Endodermal cell (in vitro differentiated cells): ENCODE results near the gene CASZ1. TPM values are rescaled to one million over a fixed set of nuclear protein-coding genes. Genes with fewer than 3 reads are reported as not detected.

Experiments used
- DNase-seq: peaks from one replicate; pipeline ENCODE4 v3.0.0-alpha.2; 2017
- H3K27ac ChIP-seq: 2 replicates; pipeline ENCODE4 v1.5.1; 2013; ENCODE audit warnings: mild to moderate bottlenecking, low read depth, low read length, moderate library complexity
- H3K27me3 ChIP-seq: 2 replicates; pipeline ENCODE4 v1.6.1; 2013; ENCODE audit warnings: mild to moderate bottlenecking, low read length, moderate library complexity; ENCODE audit not compliant: insufficient read depth, control insufficient read depth, poor library complexity, severe bottlenecking
- H3K36me3 ChIP-seq: 2 replicates; pipeline ENCODE4 v1.7.0; 2013; ENCODE audit warnings: mild to moderate bottlenecking, low read length, moderate library complexity; ENCODE audit not compliant: control insufficient read depth, insufficient read depth
- H3K4me1 ChIP-seq: one replicate; pipeline ENCODE4 v1.7.0; 2013; ENCODE audit warnings: low read length; ENCODE audit not compliant: control insufficient read depth, insufficient read depth
- H3K4me3 ChIP-seq: 2 replicates; pipeline ENCODE4 v1.5.1; 2013; ENCODE audit warnings: mild to moderate bottlenecking, low read length, moderate library complexity
- H3K9ac ChIP-seq: 2 replicates; pipeline ENCODE4 v1.6.1; 2013; ENCODE audit warnings: mild to moderate bottlenecking, low read length, moderate library complexity; ENCODE audit not compliant: poor library complexity, severe bottlenecking; ENCODE audit errors: extremely low read depth
- H3K9me3 ChIP-seq: 2 replicates; pipeline ENCODE4 v1.6.1; 2013; ENCODE audit warnings: mild to moderate bottlenecking, low read length, moderate library complexity; ENCODE audit not compliant: control insufficient read depth
- H3K27ac Mint-ChIP-seq: 2 replicates; pipeline ENCODE4 v1.8.0; 2020; ENCODE audit warnings: mixed read lengths
- H3K27me3 Mint-ChIP-seq: 2 replicates; pipeline ENCODE4 v1.8.0; 2021; ENCODE audit warnings: mild to moderate bottlenecking, mixed read lengths; ENCODE audit not compliant: insufficient read depth
- H3K36me3 Mint-ChIP-seq: 2 replicates; pipeline ENCODE4 v1.8.0; 2020; ENCODE audit warnings: low read depth, mixed read lengths
- H3K4me1 Mint-ChIP-seq: 2 replicates; pipeline ENCODE4 v1.8.0; 2020; ENCODE audit warnings: mixed read lengths
- H3K4me3 Mint-ChIP-seq: 2 replicates; pipeline ENCODE4 v1.8.0; 2020; ENCODE audit warnings: mild to moderate bottlenecking, moderate library complexity, mixed read lengths
- H3K9me3 Mint-ChIP-seq: 2 replicates; pipeline ENCODE4 v1.8.0; 2020; ENCODE audit warnings: mild to moderate bottlenecking, mixed read lengths
- CTCF ChIP-seq: fragments of 200-600 bp; sonication (generic); conservative IDR thresholded peaks from 2 replicates; pipeline ENCODE4 v1.5.0; 2021; ENCODE audit warnings: antibody characterized with exemption, mild to moderate bottlenecking
- WGBS, 2 experiments: methylation state at CpG; one replicate each; pipeline versions ENCODE4 v1.1.5 to v1.1.7; 2013; ENCODE audit warnings: missing lambda C conversion rate in 2 of 2, mixed read lengths in 1 of 2; ENCODE audit not compliant: insufficient coverage in 1 of 2, insufficient read length in 1 of 2; 5-methylcytosine and 5-hydroxymethylcytosine counted together
- total RNA-seq, 2 donors: library from RNA; stranded (reverse); fragmentation: NEBNext Ultra II Directional in 1 of 2; extraction: Animal tissue kit (Norgen Biotek cat#: 25700) in 1 of 2; gene quantifications; 2 replicates in 1 of 2; 3 replicates in 1 of 2; pipeline ENCODE4 v1.2.1, GENCODE V29; 2021

The CASZ1 gene
- total RNA-seq, 2 donors from 2014 or later, result 3.5 to 5.9 TPM

GRCh38 chr1:10588640-10589039 lies 207.8 kb downstream of the CASZ1 start:
- no peaks in the 10 kb centered on the region for H3K4me1 ChIP-seq
- H3K27ac ChIP-seq, result no peak overlapping the region
- Mint-ChIP-seq H3K9me3 (no peaks in the 10 kb centered on the region), H3K36me3 (peaks cover 12% of the 10 kb centered on the region), H3K4me3 (no peak overlapping the region), H3K27ac (no peak overlapping the region), H3K4me1 (peaks cover 10% of the 10 kb centered on the region), H3K27me3 (no peaks in the 10 kb centered on the region)
- no peak for TF ChIP-seq CTCF
- no peak for DNase-seq
- no peak overlapping the region for H3K9ac ChIP-seq
- H3K4me3 ChIP-seq, result no peak overlapping the region
- peaks cover 9% of the 10 kb centered on the region for H3K9me3 ChIP-seq
- WGBS, 2 experiments, result 90 to 100% methylated on average over 2 to 5 of the region's 5 CpGs
- no peaks in the 10 kb centered on the region for H3K36me3 ChIP-seq
- no peaks in the 10 kb centered on the region for H3K27me3 ChIP-seq

Other genes with a start within 250 kb of the CASZ1 start
- gene TARDBP, start 216.0 kb upstream of the CASZ1 start, total RNA-seq, result 100 to 1,000 TPM; 203 to 216 TPM